Kidney capillary endothelial cell (primary cell): ENCODE results near the gene SLC22A23.

Source experiments
- DNase-seq: peaks from one replicate; pipeline ENCODE4 v3.0.0-alpha.2; 2018; ENCODE audit warnings: low spot score

SLC22A23 gene

DNA sequence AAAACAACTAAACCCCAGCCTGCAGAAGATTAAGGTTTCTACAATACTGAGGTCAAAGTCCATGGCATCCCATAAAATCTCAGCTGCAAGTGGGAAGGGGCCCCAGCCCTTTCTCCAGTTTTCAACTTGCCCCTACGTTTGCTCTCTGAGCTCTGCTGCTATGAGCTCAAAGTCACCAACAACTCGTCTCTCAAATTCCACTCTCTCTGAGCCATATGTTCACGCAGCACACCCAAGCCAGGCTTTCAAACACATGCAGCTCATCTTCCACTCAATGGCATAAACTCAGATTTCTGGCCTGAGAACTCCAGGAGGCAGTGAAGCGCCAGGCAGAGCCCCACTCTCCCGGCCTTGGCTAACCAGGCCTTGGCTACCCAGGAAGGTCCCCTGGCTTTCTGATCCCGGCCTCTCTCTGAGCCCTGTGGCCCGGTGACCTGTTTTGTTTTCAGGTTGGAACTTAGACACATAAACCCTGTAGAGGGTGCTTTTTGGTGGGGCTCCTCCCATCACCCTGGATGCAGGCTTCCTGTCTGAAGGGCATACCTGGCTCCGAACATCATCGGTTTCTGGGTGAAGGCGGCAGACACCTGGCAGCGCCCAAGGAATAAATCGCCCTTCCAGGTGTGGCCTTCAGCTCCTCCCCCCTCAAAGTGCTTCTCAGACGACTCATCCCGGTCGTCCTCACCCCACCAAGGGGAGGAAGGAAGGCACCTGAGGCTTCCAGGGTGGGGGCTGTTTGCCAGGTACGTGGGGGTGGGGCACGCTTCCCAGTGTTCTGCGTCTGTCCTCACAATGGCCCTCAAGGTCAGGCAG is 12.4 kb downstream of the SLC22A23 start:
- no peak for DNase-seq

DNA sequence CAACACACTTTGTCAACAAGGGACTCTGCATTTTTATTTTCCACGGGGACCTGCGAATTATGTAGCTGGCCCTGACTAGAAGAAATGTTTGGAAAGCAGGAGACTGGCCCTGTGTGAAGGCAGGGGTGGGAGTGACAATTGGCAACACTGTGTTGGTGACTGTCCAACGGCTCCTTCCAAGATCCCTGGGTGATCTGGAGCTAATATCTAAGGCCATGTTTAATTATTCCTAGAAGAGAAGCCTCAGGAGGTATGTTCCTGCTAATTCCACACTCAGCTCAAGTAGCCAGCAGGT is 13.7 kb downstream of the SLC22A23 start:
- DNase-seq, result no peak

DNA sequence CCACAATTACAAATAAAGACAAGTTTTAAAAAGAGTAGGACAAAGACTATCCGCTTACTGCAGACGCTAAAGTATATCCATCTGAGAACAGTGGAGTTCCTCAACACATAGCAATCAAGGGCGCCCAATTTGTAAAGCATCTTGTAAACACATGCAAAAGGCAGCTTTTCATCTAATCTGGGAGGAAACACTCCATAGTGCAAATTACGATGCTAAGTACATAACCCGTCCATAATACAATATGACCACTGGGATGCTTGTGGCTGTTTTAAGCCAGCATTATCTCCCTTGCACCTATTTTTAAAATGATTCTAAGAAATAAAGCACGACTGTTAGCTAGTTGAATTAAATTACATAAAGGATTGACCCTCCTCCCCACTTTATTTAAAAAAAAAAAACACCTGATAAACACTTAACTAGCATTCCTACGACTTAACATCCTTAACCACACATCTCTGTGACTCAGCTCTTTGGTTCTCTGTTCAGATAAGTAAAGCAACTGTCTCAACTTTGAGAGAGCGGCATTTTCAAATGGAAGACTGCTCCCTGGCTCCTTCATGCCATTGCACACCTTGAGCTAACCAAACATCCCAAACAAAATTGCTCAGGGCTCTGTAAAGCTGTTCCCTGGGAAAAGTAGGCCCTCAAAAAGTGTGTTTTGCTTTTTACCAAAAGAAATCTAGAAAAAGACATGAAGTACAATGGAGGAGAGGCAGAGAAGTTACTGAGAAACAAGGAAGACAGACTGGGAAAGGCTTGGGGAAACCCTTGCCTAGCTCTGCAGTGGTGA is 14.2 kb downstream of the SLC22A23 start:
- DNase-seq, result no peak

DNA sequence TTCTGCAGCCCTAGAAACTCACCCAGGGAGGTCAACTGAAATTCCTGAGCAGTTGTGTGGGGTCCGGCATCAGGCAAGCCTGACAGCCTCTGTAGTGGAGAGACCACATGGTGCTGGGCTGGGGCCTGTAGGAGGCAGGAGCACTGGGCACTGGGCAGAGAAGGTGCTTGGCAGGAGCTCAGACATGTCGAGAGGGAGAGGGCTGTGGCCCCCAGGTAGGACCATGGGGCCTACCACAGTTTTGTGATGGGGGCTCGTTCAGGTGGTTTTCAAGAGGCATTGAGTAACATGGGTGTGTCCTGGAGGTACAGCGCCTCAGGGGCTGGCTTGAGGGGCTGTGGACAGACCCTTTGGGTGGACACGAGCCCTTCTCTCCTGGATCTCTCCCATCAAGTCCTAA is 15.9 kb downstream of the SLC22A23 start:
- no peak for DNase-seq

DNA sequence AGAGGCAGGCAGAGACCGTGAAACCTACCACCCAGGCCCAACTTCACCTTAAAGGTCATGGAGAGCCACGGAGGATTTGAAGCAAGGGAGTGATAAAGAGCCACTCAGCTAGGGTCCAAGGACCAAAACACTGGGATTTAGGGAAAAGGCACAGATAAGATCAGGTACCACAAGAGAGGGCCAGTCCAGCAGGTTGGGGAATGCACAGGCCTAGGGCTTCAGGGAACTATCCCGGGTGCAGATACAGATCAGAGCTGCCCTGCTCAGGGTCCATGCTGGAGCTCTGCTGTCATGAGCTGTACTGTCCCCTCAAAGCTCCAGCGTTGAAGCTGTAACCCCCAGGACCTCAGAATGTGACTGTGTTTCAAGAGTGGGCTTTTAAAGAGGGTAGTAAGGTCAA is 16.9 kb downstream of the SLC22A23 start:
- no peak for DNase-seq

DNA sequence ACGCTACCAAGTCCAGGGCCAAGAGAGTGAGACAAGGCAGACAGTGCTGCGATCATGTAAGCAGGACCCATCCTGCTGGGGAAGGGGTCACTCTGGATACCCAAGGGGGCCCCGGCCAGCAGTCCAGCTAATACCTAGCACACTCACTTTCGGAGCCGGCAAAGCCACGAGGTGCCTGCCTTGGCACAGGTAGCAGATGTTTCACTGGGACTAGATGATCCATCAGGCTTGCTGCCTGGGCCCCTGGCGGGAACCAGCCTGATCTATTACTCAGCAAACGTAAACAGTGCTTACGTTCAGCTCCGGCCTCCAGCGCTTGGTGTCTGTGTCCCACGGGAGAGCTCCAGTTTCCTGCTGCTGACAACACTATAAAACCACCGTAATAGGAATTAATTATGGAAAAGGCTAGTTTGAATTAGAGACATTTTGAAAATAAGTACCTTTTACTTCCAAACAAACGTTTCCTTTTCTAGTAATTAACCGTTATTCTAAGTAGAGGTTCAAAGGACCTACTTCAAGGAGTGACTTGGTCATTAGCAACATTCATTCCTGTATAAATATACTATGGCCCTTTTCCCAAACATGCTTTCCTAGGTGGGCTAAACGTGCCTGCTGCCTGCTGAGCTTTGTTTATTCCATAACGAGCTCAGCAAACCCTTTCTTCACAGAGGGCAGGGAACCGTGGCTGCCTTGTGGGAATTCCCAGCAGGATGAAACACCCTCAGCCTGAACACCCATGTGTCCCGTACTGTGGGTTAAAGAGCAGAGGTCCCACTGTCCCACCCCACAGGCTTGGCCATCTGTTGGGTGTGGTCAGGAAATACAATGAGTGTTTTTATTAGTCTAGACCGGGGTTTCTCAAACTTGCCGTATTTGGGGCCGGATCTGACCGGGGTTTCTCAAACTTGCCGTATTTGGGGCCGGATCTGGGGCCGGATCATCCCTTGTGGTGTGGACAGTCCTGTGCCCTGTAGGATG is 18.4 kb downstream of the SLC22A23 start:
- no peak for DNase-seq

DNA sequence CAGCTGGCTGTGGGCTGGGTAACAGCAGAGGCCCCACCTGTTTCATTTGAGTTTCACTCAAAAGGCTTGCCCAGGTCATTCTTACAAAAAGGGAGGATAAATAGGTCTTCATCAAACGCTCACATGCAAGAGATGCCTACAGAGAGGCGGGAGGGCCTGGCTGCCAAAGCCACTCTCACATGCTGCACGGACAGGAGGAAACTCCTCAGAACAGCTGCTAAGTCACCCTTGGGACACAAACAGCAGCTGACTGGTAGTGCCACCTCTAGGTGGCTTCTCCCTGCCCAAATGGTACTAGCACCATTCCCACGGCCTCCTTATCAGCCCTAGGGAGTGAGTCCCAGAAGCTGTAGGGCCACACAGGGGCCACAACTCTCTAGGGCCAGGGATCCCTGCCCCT is 23.8 kb downstream of the SLC22A23 start:
- no peak for DNase-seq

DNA sequence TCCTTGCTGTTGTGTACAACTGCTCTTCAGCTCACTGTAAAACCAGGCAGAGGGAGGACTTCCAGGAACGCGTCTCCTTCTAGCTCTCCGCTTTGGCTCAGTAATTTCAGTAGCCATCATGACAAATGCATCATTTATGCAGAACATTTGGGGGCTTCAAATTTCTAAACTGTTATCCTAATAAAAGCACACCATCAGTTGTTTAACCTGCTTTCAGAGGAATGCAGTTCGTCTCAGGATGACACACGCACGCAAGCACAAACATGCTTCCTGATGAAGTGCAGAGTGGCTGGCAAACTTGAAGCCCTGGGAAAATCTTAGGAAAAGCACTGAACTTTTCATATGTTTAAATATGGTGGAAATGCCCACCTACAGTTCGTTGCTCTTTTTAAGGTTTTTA is 24.4 kb downstream of the SLC22A23 start:
- DNase-seq, result no peak

DNA sequence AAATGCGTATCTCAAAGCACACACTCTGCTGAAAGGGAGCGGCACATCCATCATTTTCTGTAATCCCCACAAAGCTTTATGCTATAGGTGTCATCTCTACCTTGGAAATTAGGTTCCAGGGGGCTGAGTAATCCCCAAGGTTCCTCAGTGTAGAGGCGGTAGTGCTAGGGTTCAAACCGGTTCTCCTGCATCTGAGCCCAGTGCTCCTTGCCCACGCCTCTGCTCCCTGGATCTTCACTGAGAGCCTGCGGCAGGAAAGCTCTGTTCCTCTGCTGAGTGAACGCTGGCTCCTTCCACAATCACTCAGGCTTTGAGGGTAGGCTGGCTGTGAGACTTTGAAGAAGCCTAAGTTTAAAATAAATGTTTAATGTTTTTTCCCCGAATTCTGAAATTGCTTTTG is 24.9 kb downstream of the SLC22A23 start:
- no peak for DNase-seq

DNA sequence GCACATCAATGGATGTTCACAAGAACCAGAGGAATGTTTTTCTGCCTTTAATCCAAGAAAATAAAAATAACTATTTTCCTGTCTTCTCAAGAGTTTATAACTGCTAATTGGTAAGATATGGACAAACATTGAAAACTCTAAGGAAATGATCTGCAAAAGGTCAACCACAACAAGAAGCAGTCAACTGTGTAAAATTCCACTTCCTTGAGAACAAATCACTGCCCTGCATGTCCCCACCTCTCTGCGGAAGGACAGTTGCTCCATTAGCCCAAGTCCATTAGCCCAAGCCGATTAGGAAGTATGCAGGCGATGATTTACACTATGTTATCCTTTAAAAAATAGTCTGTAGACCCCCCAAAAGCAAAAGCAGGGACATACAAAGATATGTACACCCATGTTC is 27.6 kb downstream of the SLC22A23 start:
- DNase-seq, result no peak

DNA sequence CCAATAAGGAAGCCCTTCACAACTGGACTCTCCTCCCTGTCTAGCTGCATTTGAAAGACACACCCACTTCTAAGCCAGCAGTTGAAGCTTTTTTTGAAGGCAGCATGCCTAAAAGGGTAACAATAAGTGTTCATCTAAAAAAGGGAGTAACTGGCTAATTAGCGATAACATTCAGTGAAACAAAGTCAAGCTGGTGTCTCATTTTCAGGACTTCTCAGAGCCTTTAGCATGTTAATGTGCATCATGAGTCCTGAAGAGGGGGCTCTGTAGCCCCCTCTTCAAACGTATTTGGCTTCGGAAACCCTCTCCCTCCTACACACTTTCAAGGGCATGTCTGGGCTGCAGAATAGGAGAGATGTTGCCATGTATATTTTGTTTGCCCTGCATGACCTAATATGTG is 28.1 kb downstream of the SLC22A23 start:
- DNase-seq, result no peak

DNA sequence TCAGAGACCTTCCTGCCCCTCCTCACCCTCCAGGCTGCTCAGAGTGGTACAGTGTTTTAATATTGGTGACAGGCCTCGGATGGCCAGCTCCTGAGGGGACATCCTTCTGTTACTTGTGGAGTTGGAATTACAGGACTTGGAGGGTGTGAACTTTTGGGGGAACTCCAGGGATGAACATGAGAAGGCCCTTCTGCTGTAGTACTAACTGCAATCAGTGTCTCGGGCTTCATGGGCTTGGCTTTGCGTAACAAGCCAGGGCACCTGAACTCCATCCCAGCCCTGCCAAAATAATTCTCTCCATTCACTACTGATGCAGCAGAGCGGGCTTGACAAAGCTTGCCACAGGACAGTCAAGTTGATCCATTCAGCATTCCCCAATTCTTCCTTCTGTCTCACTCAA is 28.6 kb downstream of the SLC22A23 start:
- DNase-seq, result no peak

DNA sequence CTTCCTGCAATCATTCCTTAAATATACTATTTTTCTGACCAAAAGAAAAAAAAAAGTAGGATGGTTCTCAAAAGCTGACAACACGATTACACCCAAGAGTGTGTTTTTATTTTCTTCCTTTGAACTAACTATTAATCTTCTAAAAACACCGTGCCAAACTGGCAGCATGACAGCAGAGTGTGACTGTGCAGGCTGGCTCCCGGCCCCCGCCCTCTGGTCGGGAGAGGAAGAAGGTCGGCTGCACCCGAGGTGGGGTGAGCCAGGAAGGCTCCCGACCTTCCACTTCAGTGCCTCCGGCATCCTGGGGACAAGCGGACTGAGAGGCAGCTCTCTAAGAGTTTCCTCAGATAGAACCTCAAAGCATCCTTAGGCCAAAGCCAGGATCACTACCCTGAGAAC is 29.2 kb downstream of the SLC22A23 start:
- DNase-seq, result peak; percentile 34

DNA sequence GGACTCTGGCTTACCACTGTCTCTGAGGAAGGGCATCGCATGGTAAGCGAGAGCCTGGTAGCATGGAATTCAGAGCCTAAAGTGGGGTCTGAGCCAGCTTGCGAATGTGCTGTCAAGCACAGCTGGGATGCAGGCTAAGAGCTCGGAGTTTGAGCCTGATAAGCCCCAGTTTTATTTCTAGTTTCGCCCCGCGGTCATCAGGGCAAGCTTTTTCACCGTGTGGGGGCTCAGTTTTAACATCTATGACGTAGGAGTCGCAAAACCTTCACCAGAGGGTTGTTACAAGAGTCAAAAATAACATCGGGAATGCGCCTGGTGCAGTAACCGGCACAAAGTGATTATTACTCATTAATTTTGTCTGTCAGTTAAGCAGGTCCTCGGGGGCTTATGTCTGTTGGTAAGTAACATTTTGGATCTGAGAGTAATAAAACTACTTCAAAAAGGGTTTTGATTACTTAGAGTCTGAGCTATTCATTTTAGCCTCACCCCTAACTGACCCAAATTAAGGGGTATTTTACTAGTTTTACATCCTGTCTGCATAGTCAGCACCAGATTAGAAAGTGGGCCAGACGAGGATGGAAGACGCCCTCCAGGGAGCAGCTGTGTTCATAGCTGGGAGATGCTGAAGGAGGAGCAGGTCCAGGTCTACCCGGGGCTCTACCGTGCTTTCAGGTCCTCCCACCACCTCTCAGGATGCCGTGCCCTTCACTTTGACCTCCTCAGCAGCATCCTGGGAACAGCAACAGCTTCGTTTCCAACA is 29.7 kb downstream of the SLC22A23 start:
- no peak for DNase-seq

DNA sequence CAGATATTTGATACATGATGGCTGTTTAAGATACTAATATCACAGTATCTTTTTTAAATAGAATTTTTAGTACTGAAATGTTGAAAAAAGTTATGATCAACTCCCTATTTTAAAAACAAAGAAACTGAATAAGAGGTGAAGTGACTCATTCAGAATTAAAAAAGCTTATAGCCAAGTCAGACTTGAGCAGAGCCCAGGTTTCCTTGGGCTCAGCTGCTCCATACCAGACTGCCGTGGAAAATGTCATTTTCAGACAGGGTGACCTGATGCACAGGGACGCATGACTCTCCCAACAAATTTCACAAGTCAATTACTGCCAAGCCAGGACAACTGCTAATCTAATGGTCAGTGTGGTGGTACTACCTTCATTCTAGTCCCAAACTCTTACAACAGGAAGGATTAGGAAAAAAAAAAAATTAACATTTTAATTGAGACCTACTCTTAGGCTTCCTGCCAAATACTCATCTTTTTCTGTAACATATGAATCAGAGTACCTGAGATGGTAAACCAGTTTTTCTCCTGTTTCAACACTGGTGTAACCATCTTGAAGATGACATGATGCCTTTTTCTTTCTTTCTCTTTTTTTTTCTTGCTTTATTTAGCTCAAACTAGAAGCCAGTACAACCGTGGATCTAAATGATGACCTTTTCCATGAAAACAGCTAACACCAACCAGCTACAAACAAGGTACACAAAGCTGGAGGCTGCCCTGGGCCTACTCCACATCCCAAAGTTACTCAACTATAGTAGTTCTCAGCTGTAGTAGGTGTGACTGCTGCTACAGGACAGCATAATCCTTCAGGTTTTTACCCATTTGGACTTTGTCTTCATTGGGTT is 30.5 kb downstream of the SLC22A23 start:
- DNase-seq, result no peak

DNA sequence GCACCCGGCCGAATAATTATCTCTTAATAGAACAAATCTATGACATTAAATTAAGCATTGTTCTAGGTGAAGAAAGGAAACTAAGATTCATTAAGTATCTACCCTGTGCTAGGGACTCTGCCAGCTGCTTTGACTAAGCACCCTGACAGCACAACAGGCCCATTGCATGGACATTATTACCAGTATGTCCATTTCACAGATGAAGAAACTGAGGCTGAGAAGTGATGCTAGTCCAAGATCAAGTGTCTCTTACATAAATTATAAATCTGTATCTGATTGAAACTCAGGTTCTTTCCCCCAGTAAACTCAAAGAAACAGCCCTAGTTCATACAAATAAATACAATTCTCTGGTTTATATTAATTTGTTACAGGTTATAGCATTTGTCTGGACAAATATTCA is 31.3 kb downstream of the SLC22A23 start:
- DNase-seq, result no peak

DNA sequence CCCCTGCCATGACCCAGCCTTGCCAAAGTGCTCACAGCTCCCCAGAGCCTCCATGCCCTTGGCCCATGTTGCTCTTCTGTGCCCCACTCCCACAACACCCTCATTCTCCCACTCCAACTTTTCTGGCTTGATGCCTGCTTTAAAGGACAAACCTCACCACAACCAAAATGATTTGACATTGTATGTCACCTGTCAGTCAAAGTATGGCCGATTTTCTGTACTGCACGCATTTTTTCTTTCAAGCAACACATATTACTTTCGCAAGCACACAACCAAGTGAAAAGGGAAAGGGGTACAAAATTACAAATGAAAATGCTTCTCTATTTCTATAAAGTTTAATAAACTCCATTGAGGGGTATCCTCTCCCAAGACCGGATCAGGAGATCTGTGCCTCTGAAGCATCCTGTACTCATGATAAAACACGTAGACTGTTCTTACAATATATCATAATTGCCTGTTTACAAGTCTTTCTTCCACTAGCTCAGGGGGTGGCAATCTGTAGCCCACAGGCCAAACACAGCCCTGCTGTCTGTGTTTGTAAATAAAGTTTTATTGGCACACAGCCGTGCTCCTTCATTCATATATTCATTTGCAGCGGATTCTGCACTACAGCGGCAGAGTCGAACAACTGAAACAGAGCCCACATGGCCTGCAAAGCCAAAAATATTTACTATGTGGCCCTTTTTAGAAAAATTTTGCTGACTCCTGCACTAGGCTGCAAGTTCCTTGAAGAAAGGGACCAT is 32.5 kb downstream of the SLC22A23 start:
- no peak for DNase-seq

DNA sequence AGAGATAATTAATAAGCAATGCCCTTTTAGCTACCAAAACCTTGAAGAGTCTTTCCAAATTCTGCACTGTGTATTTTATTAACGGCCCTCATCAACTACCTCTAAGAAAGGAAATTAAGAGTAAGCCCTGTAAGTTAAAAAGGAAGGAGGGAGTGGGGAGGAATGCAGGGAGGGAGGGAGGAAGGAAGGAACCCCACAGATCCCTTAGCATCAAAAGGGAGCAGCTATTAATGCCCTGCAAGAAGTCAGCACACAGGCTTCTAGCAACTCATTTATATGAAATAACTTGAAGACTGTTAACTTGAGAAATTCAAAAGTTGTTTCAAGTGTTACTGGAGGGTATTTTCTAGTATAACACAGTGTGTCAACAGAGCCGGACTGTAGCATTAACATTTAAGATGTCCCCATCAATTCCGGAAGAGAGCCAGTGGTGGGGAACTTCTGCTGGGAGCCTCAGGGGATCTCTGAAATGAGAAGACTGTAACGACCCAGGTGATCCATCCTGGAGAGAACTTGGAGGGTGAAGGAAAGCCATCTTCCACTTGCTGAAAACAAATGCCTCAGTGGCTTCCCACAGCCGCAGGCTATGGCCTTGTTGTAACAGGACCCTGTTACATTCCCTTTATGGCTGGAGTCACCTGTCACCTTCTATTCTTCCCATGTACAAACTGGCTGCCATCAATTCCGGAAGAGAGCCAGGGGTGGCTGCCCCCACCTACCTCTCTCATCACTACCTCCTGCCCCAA is 33.2 kb downstream of the SLC22A23 start:
- DNase-seq, result no peak

DNA sequence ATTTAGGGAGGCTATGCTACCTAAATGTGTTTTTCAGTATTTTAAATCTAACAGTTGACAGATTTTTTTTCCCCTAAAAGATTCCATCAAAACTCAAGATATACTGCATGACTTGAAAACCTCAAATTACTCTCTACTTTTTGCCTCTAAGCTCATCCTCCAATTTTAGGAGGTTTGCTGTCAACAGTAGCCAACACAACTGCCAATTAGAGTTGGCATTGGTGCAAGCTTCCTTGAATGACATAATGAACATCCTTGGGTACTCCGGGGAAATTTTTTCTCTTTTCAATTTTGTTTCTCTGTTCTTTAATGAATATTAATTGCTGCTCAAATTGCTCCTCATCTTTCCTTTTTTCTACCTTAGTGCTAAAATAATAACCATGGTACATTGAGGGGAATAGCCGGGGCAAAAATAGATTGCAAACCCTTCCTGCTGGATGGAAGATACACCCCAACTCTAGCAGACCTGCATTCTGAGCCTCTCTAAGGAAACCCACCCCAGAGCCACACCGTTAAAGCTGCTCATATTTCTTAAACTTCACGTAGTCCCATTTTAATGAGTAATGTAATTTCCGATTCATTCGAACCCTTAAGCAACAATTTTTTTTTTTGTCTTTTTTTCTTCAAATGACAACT is 34.3 kb downstream of the SLC22A23 start:
- no peak for DNase-seq
